GM12878 (cell line): ENCODE data around the gene CXCL14.
A peak's percentile ranks its signal among the peaks of the same experiment; 100 is the strongest.

Experiments
- BHLHE40 ChIP-seq, 2 experiments: fragments of 450-650 bp in 1 of 2; IDR thresholded peaks; 2 replicates each; pipeline ENCODE4 v1.6.1; 2011 to 2017; ENCODE audit warnings: low read depth in 2 of 2, borderline replicate concordance in 1 of 2, improper control_type of control experiment in 1 of 2, low read length in 1 of 2, mild to moderate bottlenecking in 1 of 2
- ESRRA ChIP-seq: IDR thresholded peaks from 2 replicates; pipeline ENCODE4 v1.6.1; 2012; ENCODE audit warnings: mild to moderate bottlenecking, low read length, improper control_type of control experiment
- POLR2AphosphoS2 ChIP-seq: IDR thresholded peaks from 2 replicates; pipeline ENCODE4 v1.6.1; 2011; ENCODE audit warnings: low read depth, mild to moderate bottlenecking, low read length, improper control_type of control experiment, moderate library complexity
- SMC3 ChIP-seq: IDR thresholded peaks from 2 replicates; pipeline ENCODE4 v1.6.1; 2011; ENCODE audit warnings: low read length, improper control_type of control experiment, borderline replicate concordance
- SREBF1 ChIP-seq: IDR thresholded peaks from 2 replicates; pipeline ENCODE4 v1.6.1; 2012; ENCODE audit warnings: mild to moderate bottlenecking, low read length
- TF ChIP-seq, protein P1 (sequence below), 3 experiments: IDR thresholded peaks in 2 of 3; conservative IDR thresholded peaks in 1 of 3; 2 replicates each; pipeline ENCODE4 v1.5.1; 2011; ENCODE audit warnings: low read depth in 3 of 3, low read length in 3 of 3, mild to moderate bottlenecking in 3 of 3, control low read depth in 2 of 3, moderate library complexity in 2 of 3, inconsistent platforms in 1 of 3, mixed read lengths in 1 of 3; ENCODE audit not compliant: control insufficient read depth in 2 of 3, insufficient read depth in 1 of 3; ENCODE audit errors: extremely low read depth in 1 of 3

DNA sequence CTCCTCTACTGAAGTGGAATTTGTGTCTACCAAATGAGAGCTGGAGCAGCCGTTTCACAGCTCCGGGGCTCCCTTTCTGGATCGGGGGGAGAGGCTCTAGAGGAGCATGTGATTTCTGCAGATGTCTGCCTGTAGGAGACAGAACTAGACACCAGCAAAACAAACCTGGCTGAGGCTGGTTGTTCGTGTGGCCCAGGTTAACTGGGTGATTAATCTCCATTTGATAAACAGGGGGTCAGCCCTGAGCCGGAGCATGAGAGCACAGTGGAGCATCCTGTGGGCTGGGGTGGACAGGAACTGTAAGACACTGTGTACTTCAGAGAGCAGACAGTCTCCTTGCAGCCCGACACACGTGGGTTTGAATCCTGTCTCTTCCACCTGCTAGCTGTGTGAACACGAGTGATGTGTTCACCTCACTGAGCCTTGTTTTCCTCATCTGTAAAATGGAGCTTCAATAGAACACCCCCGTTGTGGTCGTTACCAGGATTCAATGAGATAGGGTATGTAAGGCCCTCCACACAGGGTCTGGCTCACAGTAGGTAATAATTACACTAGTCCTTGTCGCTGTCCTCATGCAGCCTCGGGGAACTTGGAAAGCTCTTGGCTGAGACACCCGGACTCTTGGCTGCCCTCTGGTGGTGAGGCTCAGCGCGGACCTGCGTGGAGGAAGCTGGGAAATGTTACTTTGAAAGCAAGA, 12.9 kb downstream of the CXCL14 start:
- TF ChIP-seq SREBF1: no peak
- TF ChIP-seq ESRRA: no peak
- no peak for TF ChIP-seq POLR2AphosphoS2
- TF ChIP-seq BHLHE40 (IDR thresholded peaks at IDR 0.05; ENCODE audit: borderline replicate concordance in 1 of 2, low read depth in 2 of 2, low read length in 1 of 2): no peak
- TF ChIP-seq, protein P1, sequence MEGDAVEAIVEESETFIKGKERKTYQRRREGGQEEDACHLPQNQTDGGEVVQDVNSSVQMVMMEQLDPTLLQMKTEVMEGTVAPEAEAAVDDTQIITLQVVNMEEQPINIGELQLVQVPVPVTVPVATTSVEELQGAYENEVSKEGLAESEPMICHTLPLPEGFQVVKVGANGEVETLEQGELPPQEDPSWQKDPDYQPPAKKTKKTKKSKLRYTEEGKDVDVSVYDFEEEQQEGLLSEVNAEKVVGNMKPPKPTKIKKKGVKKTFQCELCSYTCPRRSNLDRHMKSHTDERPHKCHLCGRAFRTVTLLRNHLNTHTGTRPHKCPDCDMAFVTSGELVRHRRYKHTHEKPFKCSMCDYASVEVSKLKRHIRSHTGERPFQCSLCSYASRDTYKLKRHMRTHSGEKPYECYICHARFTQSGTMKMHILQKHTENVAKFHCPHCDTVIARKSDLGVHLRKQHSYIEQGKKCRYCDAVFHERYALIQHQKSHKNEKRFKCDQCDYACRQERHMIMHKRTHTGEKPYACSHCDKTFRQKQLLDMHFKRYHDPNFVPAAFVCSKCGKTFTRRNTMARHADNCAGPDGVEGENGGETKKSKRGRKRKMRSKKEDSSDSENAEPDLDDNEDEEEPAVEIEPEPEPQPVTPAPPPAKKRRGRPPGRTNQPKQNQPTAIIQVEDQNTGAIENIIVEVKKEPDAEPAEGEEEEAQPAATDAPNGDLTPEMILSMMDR (IDR thresholded peaks at IDR 0.05 in 2 of 3, conservative IDR thresholded peaks at IDR 0.05 in 1 of 3; ENCODE audit: control insufficient read depth in 2 of 3, extremely low read depth in 1 of 3, insufficient read depth in 1 of 3, low read depth in 3 of 3, low read length in 3 of 3): peak; percentile 83 to 97 (median 94)
- peak; percentile 65 for TF ChIP-seq SMC3
